GM12875 (cell line): Measurements from ENCODE around the gene NFATC4.

Experiments used
- H3K4me3 ChIP-seq: one replicate; pipeline ENCODE4 v1.5.1; 2011; ENCODE audit warnings: low read depth, low read length, control low read depth
- CTCF ChIP-seq: IDR thresholded peaks from 2 replicates; pipeline ENCODE4 v1.5.1; 2011; ENCODE audit warnings: low read depth, mild to moderate bottlenecking, control low read depth, inconsistent platforms, low read length, moderate library complexity, borderline replicate concordance; ENCODE audit not compliant: insufficient read depth

Gene NFATC4

GRCh38 chr14:24367514-24368211 is at the start of gene NFATC4:
TSS of gene NFATC4 (plus strand) at chr14:24368184. CDS start at chr14:24368341, 157 bp downstream.
- TF ChIP-seq CTCF = no peak
- H3K4me3 ChIP-seq = no peak within 1 kb of the TSS

GRCh38 chr14:24321212-24321975 is 46.6 kb upstream of the NFATC4 start:
- no peak for TF ChIP-seq CTCF
- no peak overlapping the region for H3K4me3 ChIP-seq

- H3K4me3 ChIP-seq = no peak overlapping the region
- no peak for TF ChIP-seq CTCF
These were observed 45.3 kb upstream of the NFATC4 start for GRCh38 chr14:24322672-24323071.

- H3K4me3 ChIP-seq = no peak overlapping the region
- TF ChIP-seq CTCF = no peak
These were observed 44.6 kb upstream of the NFATC4 start for GRCh38 chr14:24323341-24323740.

- H3K4me3 ChIP-seq = no peak overlapping the region
- TF ChIP-seq CTCF = no peak
These were observed 44.0 kb upstream of the NFATC4 start for GRCh38 chr14:24324024-24324423.

GRCh38 chr14:24325041-24325530 is 42.9 kb upstream of the NFATC4 start:
- H3K4me3 ChIP-seq = no peak overlapping the region
- TF ChIP-seq CTCF = no peak
